ENCODE results near the gene SIRT3.

DNA sequence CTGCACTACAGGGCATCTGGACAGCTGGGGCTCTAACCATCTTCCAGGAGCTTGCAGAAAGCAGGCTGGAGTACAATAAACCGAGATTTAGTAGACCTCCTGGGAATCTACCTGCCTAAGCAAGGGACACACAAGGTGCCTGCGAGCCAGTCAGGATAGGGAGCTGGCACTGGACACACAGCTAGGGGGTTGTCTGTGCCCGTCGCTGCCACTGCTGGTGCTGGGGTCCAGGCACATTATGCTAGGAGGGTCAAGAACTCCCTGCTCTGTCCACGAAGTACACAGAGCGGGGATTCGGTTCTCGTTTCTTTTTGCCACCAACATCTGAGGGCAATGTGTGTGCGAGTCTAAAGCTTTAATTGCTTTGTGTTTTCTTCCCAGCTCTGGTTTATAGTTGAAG is 24.4 kb downstream of the SIRT3 start:
- TF ChIP-seq, protein P1, sequence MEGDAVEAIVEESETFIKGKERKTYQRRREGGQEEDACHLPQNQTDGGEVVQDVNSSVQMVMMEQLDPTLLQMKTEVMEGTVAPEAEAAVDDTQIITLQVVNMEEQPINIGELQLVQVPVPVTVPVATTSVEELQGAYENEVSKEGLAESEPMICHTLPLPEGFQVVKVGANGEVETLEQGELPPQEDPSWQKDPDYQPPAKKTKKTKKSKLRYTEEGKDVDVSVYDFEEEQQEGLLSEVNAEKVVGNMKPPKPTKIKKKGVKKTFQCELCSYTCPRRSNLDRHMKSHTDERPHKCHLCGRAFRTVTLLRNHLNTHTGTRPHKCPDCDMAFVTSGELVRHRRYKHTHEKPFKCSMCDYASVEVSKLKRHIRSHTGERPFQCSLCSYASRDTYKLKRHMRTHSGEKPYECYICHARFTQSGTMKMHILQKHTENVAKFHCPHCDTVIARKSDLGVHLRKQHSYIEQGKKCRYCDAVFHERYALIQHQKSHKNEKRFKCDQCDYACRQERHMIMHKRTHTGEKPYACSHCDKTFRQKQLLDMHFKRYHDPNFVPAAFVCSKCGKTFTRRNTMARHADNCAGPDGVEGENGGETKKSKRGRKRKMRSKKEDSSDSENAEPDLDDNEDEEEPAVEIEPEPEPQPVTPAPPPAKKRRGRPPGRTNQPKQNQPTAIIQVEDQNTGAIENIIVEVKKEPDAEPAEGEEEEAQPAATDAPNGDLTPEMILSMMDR (IDR thresholded peaks at IDR 0.05), result no peak
- TF ChIP-seq ZFX (IDR thresholded peaks at IDR 0.05; ENCODE audit: borderline replicate concordance), result no peak
